Activated T-helper 9 cell treated with anti-CD3 and anti-CD28 coated beads, Interleukin-2, amount 50 U/mL, for 16 hours (primary cell): Measurements from ENCODE around the gene TGM5.
"Not testable (repeated sequence)": the region's sequence is repeated elsewhere in the genome, so short reads cannot be mapped to it uniquely, and the experiment has no call there.

Experiments used
- DNase-seq: peaks from one replicate; pipeline ENCODE4 v3.0.0-alpha.2; 2020; ENCODE audit warnings: low read depth

The TGM5 gene

GRCh38 chr15:43275740-43276562, 9.2 kb upstream of the TGM5 start:
- no peak for DNase-seq

- no peak for DNase-seq
Measured at GRCh38 chr15:43274136-43274535, 7.4 kb upstream of the TGM5 start.

- no peak for DNase-seq
Measured at GRCh38 chr15:43273243-43273642, 6.5 kb upstream of the TGM5 start.

- DNase-seq: not testable (repeated sequence)
Measured at GRCh38 chr15:43271908-43272307, 5.2 kb upstream of the TGM5 start.

GRCh38 chr15:43270676-43271306, 4.1 kb upstream of the TGM5 start:
- no peak for DNase-seq

GRCh38 chr15:43270113-43270665, 3.5 kb upstream of the TGM5 start:
- DNase-seq: no peak

GRCh38 chr15:43268111-43269105, 1.7 kb upstream of the TGM5 start:
- DNase-seq: no peak

GRCh38 chr15:43267439-43267838, 711 bp upstream of the TGM5 start:
- DNase-seq: no peak

- DNase-seq: no peak
Measured at GRCh38 chr15:43266386-43266785, 342 bp downstream of the TGM5 start.

GRCh38 chr15:43260011-43260615, 6.6 kb downstream of the TGM5 start:
- DNase-seq: no peak

GRCh38 chr15:43258781-43259180, 7.9 kb downstream of the TGM5 start:
- no peak for DNase-seq

- no peak for DNase-seq
Measured at GRCh38 chr15:43256341-43256740, 10.4 kb downstream of the TGM5 start.

- no peak for DNase-seq
Measured at GRCh38 chr15:43255376-43255775, 11.4 kb downstream of the TGM5 start.

GRCh38 chr15:43253431-43254403, 13.0 kb downstream of the TGM5 start:
- DNase-seq: no peak

GRCh38 chr15:43251871-43252250, 14.9 kb downstream of the TGM5 start:
- DNase-seq: no peak

GRCh38 chr15:43251185-43251870, 15.4 kb downstream of the TGM5 start:
- no peak for DNase-seq

- no peak for DNase-seq
Measured at GRCh38 chr15:43250785-43251184, 15.9 kb downstream of the TGM5 start.

GRCh38 chr15:43249699-43250203, 17.0 kb downstream of the TGM5 start:
- no peak for DNase-seq

GRCh38 chr15:43249236-43249635, 17.5 kb downstream of the TGM5 start:
- no peak for DNase-seq
